ENCODE data around the gene AARS2.

DNA sequence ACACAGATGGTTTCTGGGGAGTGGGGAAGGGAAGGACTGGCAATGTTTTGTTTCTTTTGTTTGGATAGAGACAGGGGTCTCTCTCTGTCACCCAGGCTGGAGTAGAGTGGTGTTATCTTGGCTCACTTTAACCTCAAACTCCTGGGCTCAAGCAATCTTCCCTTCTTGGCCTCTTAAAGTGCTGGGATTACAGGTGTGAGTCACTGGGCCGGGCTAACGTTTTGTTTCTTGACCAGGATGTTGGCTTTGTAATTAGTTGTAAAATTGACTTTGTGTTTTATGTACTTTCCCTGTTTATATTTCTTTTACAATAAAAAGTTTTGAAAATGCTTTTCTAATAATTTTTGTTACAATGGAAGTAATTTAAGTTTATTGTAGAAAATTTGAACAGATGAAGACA lies 40.2 kb upstream of the AARS2 start:
- no peak for TF ChIP-seq GATA2 (IDR thresholded peaks at IDR 0.05; ENCODE audit: low read depth, low read length)
- TF ChIP-seq GATA3 (IDR thresholded peaks at IDR 0.05; ENCODE audit: low read depth, low read length): no peak

All from SH-SY5Y (cell line).